Measurements from ENCODE around the gene ESYT2.
"Not testable (repeated sequence)": the region's sequence is repeated elsewhere in the genome, so short reads cannot be mapped to it uniquely, and the experiment has no call there.

Gene ESYT2, protein sequence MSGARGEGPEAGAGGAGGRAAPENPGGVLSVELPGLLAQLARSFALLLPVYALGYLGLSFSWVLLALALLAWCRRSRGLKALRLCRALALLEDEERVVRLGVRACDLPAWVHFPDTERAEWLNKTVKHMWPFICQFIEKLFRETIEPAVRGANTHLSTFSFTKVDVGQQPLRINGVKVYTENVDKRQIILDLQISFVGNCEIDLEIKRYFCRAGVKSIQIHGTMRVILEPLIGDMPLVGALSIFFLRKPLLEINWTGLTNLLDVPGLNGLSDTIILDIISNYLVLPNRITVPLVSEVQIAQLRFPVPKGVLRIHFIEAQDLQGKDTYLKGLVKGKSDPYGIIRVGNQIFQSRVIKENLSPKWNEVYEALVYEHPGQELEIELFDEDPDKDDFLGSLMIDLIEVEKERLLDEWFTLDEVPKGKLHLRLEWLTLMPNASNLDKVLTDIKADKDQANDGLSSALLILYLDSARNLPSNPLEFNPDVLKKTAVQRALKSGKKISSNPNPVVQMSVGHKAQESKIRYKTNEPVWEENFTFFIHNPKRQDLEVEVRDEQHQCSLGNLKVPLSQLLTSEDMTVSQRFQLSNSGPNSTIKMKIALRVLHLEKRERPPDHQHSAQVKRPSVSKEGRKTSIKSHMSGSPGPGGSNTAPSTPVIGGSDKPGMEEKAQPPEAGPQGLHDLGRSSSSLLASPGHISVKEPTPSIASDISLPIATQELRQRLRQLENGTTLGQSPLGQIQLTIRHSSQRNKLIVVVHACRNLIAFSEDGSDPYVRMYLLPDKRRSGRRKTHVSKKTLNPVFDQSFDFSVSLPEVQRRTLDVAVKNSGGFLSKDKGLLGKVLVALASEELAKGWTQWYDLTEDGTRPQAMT

DNA sequence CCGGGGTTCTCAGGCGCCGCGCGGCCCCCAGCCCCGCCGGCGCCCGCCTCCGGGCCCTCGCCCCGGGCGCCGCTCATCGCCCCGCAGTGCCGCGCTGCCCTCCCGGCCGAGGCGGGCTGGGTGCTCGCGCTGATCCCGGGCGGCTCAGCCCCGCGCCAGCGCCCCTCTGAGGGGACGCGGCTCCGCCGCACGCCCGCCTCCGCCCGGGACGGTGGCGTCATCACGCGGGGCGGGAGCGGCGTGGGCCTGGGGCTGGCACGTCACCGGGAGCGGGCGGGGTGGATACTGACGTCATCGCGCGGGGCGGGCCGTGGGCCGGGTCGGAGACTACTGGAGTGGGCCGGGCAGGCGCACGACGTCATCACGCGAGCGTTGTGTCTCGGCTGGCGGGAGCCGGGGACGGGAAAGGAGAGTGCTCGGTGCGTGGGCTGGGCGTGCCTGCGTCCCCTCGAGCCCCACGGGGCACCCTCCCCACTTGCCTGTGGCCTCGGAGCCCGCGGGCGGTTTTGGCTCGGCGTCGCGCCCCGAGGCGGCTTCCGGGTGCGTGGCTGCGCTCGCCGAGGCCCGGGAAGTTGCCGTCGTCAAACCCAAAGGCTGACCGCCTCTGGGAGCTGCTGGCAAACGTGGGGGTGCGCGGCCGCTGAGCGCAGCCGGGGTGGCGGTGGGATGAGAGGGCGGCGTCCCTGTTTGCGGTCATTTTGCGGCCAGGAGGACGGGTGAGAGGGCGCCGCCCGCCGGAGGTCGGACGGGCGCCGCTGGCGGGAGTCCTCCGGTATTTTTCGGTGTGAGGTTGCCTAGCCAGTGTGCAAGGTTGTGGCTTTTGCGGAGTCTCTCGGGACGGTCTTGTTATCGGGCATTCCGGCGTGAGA lies at the start of gene ESYT2:
Gene ESYT2 (minus strand): TSS at position 168 of the 869 bp plus-strand sequence. CDS start 91 bp downstream, at position 77.
- no peak for FAIRE-seq

DNA sequence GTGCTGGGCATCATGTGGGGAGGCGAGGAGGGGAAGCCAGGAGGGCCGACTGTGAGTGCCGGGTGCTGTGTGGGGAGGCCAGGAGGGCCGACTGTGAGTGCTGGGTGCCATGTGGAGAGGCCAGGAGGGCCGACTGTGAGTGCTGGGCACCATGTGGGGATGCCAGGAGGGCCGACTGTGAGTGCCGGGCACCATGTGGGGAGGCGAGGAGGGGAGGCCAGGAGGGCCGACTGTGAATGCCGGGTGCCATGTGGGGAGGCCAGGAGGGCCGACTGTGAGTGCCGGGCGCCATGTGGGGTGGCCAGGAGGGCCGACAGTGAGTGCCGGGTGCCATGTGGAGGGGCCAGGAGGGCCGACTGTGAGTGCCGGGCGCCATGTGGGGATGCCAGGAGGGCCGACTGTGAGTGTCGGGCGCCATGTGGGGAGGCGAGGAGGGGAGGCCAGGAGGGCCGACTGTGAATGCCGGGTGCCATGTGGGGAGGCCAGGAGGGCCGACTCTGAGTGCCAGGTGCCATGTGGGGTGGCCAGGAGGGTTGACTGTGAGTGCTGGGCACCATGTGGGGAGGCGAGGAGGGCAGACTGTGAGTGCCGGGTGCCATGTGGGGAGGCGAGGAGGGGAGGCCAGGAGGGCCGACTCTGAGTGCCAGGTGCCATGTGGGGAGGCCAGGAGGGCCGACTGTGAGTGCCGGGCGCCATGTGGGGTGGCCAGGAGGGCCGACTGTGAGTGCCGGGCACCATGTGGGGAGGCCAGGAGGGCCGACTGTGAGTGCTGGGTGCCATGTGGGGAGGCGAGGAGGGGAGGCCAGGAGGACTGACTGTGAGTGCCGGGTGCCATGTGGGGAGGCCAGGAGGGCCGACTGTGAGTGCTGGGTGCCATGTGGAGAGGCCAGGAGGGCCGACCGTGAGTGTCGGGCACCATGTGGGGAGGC lies 49.1 kb upstream of the ESYT2 start:
- FAIRE-seq: not testable (repeated sequence)

DNA sequence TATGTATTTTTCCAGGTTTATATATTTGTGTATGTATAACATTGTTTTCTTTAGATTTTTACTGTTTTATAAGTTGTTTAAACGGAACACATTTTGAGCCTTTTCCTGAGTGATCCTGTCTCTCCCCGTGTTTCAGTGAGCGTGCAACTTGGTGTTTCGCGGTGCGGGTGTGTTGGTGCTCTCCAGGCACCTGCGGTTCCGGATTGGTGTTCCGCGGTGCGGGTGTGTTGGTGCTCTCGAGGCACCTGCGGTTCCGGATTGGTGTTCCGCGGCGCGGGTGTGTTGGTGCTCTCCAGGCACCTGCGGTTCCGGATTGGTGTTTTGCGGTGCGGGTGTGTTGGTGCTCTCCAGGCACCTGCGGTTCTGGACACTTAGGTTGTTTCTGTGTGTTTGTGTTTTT lies 47.7 kb upstream of the ESYT2 start:
- no peak for FAIRE-seq

DNA sequence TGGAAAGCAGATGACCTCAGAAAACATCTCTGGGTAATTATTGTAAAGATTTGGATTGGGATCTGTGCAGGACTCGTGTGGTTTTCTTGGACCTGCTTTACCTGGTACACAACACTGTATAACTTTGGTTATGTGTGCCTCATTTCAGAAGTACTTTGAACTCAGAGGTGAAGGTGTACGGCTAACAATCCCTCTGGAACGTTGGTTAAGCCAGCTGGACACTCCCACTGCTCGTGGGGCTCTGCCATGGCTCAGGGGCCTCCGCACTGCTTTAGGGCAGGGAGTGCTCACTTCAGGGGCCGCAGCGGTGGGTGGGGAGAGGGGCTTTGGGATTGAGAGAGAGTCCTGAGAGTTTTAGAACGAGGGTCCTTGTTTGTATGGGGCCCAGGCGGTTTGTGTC lies 40.6 kb upstream of the ESYT2 start:
- FAIRE-seq: no peak

DNA sequence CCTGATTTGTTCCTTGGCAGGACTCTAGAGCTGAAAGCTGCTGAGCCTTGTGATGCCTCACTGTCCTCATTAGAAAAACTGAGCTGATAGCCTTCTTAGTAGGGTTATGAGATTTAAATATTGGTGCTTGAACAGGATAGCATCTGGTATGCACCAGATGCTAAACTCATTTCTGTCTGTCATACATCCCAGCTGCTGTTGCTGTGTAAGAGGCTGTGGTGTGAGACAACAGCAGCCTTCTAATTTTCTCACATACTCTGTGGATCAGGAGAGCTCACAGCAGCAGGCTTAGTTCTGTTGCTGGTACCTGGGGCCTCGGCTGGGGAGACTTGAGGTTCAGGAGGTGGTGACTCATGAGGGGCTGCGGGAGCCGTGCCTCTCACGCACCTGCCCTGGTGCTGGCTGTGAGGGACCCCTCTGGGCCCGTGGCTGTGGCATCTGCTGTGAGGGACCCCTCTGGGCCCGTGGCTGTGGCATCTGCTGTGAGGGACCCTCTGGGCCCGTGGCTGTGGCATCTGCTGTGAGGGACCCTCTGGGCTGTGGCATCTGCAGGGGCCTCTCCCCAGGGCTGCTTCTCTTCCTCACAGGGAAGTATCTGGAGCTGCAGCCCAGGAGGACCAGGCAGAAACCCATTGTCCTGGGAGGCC lies 39.6 kb upstream of the ESYT2 start:
- no peak for FAIRE-seq

DNA sequence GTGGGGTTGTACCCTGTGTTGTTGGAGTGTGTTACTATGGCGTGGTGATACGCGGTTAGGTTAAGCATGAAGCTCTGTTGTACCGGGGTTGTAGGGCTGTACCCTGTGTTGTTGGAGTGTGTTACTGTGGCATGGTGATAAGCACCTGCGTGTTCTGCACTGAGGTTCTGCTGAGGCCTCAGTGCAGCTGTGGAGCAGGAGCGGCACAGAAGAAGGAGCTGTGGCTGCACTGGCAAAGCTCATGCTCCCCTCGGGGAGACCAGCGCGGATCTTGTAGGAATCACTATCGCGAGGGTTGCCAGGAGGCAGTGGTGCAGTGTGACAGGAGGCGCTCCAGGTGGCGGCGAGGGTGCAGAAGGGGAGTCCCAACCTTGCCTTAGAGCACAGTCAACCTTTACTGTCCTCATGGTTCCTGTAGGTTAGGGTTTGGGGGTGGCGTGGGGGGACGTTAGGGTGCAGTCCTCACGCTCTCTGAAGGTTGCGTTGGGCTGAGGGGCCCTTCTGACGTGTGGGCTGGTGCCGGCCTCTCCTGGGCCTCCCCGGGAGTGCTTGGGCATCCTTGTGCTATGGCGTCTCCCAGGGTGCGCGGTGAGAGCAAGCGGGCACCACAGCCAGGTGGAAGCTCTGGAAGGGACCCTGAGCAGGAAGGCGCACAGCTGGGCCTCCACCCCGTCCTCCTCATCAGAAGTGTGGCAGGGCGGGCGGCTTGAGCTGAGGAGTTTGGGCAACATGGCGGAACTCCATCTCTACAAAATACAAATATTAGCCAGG lies 38.1 kb upstream of the ESYT2 start:
- FAIRE-seq: no peak

DNA sequence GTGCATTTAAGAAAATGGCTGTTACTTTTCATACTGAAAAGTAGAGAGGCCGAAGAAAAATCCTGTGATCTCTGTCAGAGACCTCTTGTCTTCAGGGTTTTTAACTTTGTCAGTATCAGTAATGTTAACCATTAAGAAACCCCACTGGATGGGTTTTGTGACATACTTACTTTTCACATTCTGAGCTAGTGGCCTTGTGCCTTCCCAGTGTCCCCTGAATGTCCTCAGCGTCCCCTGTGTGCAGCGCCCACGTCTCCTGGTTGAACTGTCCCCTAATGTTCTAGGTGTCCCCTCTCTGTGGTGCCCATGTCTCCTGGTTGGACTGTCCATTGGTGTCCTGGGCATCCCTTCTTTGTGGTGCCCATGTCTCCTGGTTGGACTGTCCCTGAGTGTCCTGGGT lies 36.7 kb upstream of the ESYT2 start:
- FAIRE-seq: no peak

DNA sequence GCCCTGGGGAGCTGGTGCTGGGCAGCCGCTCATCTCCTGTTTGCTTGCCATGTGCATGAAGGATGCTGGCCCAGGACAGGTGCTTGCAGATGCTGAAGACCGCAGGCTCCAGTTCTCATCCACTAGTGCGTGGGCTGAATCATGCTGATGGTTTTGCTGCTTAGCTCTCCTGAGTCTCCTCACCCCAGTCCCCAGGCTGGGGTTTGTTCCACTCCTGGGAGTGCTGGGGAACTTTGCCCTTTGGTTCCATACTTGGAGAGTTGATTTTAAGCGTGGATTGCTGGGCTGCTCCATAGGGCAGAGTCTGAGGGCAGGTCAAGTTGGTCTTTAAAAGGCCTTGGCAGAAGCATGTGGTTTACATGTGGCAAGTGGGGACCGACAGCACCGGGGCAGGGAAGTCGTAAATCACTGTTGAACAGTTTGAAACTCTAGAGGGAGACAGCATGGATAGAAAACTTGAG lies 36.2 kb upstream of the ESYT2 start:
- no peak for FAIRE-seq

DNA sequence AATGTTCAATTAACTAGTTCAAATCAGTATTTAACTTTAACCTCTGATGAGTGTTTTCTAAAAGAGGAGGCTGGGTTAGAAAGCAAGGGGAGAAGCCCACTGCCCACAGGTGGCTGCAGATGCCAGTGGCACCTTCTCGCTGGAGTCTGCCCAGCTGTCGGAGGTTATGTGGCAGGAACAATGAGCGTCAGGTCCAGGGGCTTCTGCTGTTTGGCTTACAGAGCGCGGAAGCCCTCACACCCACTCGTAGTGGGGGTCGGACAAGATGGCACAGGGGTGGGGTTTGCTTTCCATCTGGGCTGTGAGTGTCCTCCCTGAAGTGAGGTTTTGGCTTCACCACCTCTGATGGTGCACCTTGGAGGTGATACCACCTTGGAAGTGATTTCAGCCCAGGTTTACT lies 35.5 kb upstream of the ESYT2 start:
- no peak for FAIRE-seq

DNA sequence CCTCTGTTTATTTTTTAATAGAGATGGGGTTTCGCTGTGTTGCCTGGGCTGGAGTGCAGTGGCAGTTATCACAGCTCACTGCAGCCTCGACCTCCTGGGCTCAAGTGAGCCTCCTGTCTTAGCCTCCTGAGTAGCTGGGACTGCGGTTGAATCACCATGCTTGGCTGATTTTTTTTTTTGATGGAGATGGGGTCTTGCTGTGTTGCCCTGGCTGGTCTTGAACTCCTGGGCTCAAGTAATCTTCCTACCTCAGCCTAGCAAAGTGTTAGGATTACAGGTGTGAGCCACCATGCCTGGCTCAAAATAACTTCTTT lies 35.2 kb upstream of the ESYT2 start:
- FAIRE-seq: no peak

DNA sequence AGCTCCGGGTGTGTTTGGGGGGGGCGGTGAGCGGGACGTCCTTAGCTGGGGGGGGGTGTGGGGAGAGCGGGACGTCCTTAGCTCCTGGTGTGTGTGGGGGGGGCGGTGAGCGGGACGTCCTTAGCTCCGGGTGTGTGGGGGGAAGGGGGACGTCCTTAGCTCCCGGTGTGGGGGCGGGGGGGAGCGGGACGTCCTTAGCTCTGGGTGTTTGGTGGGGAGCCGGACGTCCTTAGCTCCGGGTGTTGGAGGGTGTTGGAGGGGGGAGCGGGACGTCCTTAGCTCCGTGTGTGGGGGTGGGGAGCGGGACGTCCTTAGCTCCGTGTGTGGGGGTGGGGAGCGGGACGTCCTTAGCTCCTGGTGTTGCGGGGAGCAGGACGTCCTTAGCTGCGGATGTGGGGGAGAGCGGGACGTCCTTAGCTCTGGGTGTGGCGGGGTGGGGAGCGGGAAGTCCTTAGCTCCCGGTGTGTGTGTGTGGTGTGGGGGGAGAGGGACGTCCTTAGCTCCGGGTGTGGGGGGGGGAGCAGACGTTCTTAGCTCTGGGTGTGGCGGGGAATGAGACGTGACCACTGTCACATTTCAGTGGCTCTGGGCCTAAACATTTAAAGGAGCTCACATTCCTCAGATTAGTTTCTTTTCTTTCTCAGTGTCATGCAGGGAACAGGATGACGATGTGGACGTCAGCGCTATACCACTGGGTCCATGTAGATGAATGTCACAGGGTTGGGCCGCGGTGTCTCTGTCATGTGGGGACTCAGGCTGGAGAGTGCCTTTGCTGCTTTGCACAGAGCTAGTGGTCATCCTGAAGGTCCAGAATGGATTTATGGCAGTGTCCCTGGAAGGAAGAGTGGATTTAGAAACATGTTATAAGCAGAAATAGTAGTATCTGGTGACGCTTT lies 34.5 kb upstream of the ESYT2 start:
- no peak for FAIRE-seq

DNA sequence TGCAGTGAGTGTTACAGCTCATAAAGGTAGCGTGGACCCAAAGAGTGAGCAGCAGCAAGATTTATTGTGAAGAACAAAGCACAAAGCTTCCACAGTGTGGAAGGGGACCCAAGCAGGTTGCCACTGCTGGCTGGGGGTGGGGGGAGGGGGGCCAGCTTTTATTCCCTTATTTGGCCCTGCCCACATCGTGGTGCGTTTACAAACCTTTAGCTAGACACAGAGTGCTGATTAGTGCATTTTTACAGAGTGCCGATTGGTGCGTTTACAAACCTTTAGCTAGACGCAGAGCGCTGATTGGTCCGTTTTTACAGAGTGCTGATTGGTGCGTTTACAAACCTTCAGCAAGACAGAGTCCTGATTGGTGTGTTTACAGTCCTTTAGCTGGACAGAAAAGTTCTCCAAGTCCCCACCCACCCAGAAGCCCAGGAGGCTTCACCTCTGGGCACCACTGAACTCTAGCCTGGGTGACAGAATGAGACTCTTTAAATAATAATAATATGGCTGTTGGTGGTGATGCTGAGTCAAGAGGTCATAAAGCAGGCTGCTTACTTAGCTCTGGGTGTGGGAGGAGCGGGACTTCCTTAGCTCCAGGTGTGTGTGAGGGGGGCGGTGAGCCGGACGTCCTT lies 33.8 kb upstream of the ESYT2 start:
- FAIRE-seq: not testable (repeated sequence)

DNA sequence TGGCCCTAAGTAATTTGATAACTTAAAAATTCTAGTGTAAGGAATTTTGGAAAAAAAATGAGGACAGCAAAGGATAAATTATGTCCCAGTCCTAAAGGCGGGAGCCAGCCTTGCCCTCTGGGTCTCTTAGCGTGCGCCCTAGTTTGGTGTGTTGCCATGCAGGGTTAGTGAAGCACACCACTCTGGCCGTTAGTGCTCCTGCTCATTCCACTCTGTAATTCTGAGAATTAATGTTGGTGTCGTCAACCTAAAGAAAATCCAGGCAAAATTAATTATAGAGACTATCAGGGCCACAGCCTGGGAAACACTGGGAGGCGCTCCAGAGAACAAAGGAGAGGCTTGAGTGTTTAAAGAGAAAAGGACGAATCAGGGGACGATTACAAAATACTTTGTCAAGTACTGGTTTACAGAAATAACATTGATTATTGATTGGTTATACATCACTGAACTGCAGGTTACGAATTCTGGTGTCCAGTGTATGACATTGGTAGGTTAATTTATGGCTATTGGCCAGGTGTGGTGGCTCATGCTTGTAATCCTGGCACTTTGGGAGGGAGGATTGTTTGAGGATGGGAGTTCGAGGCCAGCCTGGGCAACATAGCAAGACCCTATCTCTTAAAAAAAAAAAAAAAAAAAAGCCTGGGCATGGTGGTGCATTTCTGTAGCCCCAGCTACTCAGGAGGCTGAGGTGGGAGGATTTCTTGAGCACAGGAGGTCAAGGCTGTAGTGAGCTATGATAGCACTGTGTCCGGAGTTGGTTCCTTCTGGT lies 32.8 kb upstream of the ESYT2 start:
- no peak for FAIRE-seq

DNA sequence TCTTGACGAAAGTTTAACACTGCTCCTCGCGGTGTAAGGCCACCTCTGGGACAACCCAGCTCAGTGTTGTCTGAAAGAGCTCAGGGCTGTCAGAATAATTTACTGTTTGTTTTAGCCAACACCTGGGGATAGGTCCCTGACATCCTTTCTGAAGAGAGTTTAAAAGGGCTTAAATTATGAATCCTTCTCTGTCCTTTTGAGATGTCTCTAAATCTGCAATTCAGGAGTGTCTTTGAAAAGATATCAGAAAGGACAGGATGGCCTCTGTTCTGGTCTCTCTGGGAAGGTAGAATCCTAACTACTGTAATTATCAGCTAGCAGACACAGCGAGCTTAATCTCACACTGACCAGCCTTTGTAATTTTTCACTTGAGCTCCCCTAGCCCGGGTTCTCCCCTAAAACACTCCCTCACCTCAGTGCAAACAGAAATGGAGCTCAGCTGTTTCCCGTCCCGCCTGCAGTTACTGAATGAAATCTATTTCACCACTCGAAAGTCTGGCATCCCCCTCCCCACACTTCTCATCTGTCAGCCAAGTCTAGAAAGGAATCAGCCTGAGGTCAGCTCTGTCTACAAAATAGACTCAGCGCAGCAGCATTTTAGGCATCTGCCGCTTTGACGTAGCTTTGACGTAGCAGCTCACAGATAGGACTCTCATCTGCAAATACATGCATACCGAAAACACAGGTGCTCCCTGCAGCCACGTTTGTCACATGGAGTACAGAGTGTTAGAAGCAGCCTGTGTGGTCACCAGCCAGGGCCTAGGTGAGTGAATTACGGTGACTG lies 31.9 kb upstream of the ESYT2 start:
- no peak for FAIRE-seq

DNA sequence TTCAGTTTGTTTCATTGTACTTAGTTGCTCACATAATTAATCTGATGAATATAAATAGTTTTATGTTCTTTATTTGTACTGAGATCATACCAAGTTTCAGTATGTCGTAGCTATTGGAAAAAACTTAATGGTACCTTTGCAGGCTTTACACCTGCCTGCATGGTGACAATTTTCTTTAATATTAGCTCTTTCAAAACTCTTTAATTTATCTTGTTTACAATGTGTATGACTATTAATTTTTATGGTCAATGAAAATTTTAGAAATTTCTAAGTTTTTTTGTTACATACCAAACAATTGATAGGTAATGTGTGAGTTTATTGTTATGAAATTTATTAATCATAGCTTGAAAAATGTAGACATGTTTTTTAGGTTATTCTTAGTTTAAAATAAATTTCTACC lies 31.1 kb upstream of the ESYT2 start:
- no peak for FAIRE-seq

DNA sequence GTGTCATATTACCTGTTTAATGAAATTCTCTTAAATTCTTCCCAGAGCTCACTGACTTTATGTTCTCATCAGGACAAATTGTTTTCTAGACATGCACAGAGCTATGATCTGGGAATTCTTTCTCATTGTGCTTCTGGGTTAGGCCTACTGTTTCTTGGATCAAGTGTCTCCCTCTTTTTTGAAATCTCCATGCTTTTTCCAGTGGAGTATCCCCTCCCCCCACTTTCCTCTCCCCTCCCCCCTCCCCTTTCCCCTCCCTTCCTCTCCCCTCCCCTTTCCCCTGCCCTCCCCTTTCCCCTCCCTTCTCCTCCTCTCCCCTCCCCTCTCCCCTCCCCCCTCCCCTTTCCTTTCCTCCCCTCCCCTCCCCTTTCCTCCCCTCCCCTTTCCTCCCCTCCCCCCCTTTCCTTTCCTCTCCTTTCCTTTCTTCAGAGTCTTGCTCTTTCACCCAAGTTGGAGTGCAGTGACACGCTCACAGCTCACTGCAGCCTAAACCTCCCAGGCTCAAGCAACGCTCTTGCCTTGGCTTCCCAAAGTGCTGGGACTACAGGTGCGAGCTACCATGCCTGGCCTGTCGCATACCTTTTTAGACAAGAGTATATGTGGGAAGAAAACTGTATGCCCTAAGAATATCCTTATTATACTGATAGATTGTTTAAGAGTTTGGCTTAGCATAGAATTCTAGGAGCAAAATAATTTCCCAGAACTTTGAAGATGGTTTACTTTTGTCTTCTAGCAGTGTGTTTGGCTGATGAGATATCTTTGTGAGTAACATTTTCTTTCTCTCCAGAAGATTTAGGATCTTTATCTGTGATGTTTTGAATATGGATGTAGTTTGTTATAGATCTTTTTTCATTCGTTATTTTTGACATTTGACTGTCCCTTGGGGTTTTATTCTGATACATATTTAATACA lies 29.5 kb upstream of the ESYT2 start:
- FAIRE-seq: no peak
